SK-N-SH treated with all-trans-retinoic acid at 6 μM for 48 hours (cell line): ENCODE results near the gene COQ7.

Source experiments
- ARNTL ChIP-seq: fragments of 450-650 bp; formaldehyde crosslinking; IDR thresholded peaks from 2 replicates; pipeline ENCODE4 v1.5.0; 2020; ENCODE audit warnings: low read depth, mild to moderate bottlenecking, moderate library complexity, borderline replicate concordance
- BACH2 ChIP-seq: fragments of 250-450 bp; sonication (Bioruptor Pico); IDR thresholded peaks from 2 replicates; pipeline ENCODE4 v1.9.0; 2021; ENCODE audit warnings: mild to moderate bottlenecking, borderline replicate concordance
- CSDC2 ChIP-seq: fragments of 250-450 bp; sonication (Bioruptor Pico); IDR thresholded peaks from 2 replicates; pipeline ENCODE4 v1.5.0; 2020; ENCODE audit warnings: mild to moderate bottlenecking, moderate library complexity
- GLIS3 ChIP-seq: fragments of 250-450 bp; sonication (Bioruptor Pico); IDR thresholded peaks from 2 replicates; pipeline ENCODE4 v1.5.0; 2020; ENCODE audit warnings: mild to moderate bottlenecking, moderate library complexity
- PATZ1 ChIP-seq: fragments of 250-450 bp; sonication (Bioruptor Pico); IDR thresholded peaks from 2 replicates; pipeline ENCODE4 v1.8.0; 2020; ENCODE audit warnings: mild to moderate bottlenecking, moderate library complexity, borderline replicate concordance
- RARB ChIP-seq: fragments of 250-450 bp; sonication (Bioruptor Pico); IDR thresholded peaks from 2 replicates; pipeline ENCODE4 v1.8.0; 2021; ENCODE audit warnings: mild to moderate bottlenecking, moderate library complexity
- SNAI2 ChIP-seq: fragments of 250-450 bp; sonication (Bioruptor Pico); IDR thresholded peaks from 2 replicates; pipeline ENCODE4 v1.5.0; 2020; ENCODE audit warnings: mild to moderate bottlenecking, moderate library complexity
- TCF4 ChIP-seq: fragments of 250-450 bp; sonication (Bioruptor Pico); IDR thresholded peaks from 2 replicates; pipeline ENCODE4 v1.8.0; 2021; ENCODE audit warnings: mild to moderate bottlenecking, moderate library complexity, borderline replicate concordance
- TOX ChIP-seq: fragments of 250-450 bp; sonication (Bioruptor Pico); IDR thresholded peaks from 2 replicates; pipeline ENCODE4 v1.8.0; 2021; ENCODE audit warnings: mild to moderate bottlenecking, moderate library complexity, borderline replicate concordance
- TSHZ2 ChIP-seq: fragments of 250-450 bp; sonication (Bioruptor Pico); IDR thresholded peaks from 2 replicates; pipeline ENCODE4 v1.5.0; 2020; ENCODE audit warnings: mild to moderate bottlenecking, moderate library complexity
- ZC3H10 ChIP-seq: fragments of 250-450 bp; sonication (Bioruptor Pico); IDR thresholded peaks from 2 replicates; pipeline ENCODE4 v1.5.1; 2021; ENCODE audit warnings: mild to moderate bottlenecking, moderate library complexity
- ZFP30 ChIP-seq: fragments of 450-650 bp; formaldehyde crosslinking; IDR thresholded peaks from 2 replicates; pipeline ENCODE4 v1.5.0; 2022; ENCODE audit warnings: mild to moderate bottlenecking, moderate library complexity
- TF ChIP-seq, protein P1 (sequence below): fragments of 250-450 bp; sonication (Bioruptor Pico); IDR thresholded peaks from 2 replicates; pipeline ENCODE4 v1.5.1; 2020; ENCODE audit warnings: low read depth, mild to moderate bottlenecking, moderate library complexity

GRCh38 chr16:19112099-19112407 lies 44.6 kb downstream of the COQ7 start:
- TF ChIP-seq RARB (CRISPR knock-in tag) (no peak), ARNTL (no peak), TSHZ2 (no peak), PATZ1 (CRISPR knock-in tag) (no peak), SNAI2 (no peak), GLIS3 (CRISPR knock-in tag) (no peak), TCF4 (CRISPR knock-in tag) (no peak), BACH2 (no peak), ZC3H10 (CRISPR knock-in tag) (no peak), TOX (CRISPR knock-in tag) (no peak), CSDC2 (no peak), ZFP30 (CRISPR knock-in tag) (no peak)
- TF ChIP-seq, protein P1, sequence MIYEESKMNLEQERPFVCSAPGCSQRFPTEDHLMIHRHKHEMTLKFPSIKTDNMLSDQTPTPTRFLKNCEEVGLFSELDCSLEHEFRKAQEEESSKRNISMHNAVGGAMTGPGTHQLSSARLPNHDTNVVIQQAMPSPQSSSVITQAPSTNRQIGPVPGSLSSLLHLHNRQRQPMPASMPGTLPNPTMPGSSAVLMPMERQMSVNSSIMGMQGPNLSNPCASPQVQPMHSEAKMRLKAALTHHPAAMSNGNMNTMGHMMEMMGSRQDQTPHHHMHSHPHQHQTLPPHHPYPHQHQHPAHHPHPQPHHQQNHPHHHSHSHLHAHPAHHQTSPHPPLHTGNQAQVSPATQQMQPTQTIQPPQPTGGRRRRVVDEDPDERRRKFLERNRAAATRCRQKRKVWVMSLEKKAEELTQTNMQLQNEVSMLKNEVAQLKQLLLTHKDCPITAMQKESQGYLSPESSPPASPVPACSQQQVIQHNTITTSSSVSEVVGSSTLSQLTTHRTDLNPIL, result no peak
